Peyer's patch (tissue), 4 donors: ENCODE results near the gene RELT.

ENCODE experiments used
- POLR2A ChIP-seq, 2 donors: fragments of 450-650 bp; IDR thresholded peaks; one replicate each; pipeline ENCODE4 v1.5.1; 2017; ENCODE audit warnings: antibody characterized with exemption in 2 of 2, mild to moderate bottlenecking in 2 of 2, moderate library complexity in 2 of 2
- TF ChIP-seq, protein P1 (sequence below), 6 experiments: fragments of 450-650 bp in 4 of 6; fragments of 200-600 bp in 2 of 6; sonication (generic) in 1 of 6; IDR thresholded peaks; one replicate each; pipeline ENCODE4 v1.5.1; 2017 to 2019; ENCODE audit warnings: antibody characterized with exemption in 6 of 6, mild to moderate bottlenecking in 3 of 6, moderate library complexity in 1 of 6

DNA sequence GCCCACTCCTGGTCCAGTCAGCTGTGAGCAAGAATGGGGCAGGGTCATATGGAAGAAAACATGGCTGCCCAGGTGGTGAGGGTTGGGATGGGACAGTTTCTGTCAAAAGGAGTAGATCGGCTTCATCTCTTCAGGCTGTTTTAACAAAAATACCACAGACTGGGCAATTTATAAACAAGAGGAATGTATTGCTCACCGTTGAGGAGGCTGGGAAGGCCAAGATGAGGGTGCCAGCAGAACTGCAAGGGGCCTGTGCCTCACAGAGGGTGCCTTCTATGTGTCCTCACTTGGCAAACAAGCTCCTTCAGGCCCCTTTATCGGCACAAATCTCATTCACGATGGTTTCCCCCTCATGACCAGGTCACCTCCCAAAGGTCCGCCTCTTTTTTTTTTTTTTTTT is 18.1 kb upstream of the RELT start:
- TF ChIP-seq, protein P1, sequence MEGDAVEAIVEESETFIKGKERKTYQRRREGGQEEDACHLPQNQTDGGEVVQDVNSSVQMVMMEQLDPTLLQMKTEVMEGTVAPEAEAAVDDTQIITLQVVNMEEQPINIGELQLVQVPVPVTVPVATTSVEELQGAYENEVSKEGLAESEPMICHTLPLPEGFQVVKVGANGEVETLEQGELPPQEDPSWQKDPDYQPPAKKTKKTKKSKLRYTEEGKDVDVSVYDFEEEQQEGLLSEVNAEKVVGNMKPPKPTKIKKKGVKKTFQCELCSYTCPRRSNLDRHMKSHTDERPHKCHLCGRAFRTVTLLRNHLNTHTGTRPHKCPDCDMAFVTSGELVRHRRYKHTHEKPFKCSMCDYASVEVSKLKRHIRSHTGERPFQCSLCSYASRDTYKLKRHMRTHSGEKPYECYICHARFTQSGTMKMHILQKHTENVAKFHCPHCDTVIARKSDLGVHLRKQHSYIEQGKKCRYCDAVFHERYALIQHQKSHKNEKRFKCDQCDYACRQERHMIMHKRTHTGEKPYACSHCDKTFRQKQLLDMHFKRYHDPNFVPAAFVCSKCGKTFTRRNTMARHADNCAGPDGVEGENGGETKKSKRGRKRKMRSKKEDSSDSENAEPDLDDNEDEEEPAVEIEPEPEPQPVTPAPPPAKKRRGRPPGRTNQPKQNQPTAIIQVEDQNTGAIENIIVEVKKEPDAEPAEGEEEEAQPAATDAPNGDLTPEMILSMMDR (IDR thresholded peaks at IDR 0.05), result no peak
- TF ChIP-seq POLR2A (IDR thresholded peaks at IDR 0.05), result no peak
